Endothelial cell of hepatic sinusoid (primary cell): ENCODE data around the gene CYCS.
"Not testable (repeated sequence)": the region's sequence is repeated elsewhere in the genome, so short reads cannot be mapped to it uniquely, and the experiment has no call there.

Source experiments
- in situ Hi-C: cut with HindIII; loops from 2 replicates; pipeline ENCODE4 v1.10.0; 2017; ENCODE audit warnings: low sequenced_read_pairs

The CYCS gene

GRCh38 chr7:25125137-25125946 lies at the start of gene CYCS:
Gene CYCS, minus strand, starts transcription at chr7:25125260. Its CDS starts 1,141 bp downstream, at chr7:25124119.
- in situ Hi-C loops, result no loop called here

DNA sequence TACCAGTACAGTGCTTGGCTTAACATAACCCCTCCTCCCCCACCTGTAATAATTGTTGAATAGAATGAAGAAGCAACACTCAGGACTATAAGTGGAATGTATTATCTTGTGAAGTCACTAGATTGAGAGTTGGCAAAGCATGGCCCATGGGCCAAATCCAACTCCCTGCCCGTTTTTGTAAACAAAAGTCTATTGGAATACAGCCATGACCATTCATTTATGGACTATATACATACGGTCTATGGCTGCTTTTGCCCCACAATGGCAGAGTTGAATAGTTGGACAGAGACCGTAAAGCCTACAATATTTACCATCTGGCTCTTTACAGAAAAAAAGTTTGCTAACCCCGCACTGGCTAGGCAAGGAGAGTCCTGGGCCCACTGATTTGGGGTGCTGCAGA lies 48.1 kb upstream of the CYCS start:
- in situ Hi-C loops, result loop anchor here (5.0 kb wide), 1 partner anchor 41 kb away; no protein-coding TSS in a partner anchor

DNA sequence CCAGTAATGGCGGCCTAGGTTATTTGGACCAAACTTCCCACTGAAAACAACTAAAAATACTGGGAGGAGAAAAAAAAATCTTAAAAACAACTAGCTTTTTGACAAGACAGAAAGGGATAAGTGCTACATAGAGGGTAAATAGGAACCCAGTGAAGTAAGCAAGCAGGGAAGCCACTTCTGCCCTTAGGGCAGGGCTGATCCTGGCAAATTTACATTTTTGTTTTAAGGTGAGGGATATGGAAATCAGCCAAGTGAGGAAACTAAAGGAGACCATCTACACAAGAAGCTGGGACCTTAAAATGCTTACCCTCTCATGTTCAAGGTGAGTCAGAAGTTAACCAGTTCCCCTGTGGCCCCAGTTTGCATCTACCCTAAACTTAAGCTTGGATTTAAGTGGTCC lies 46.5 kb upstream of the CYCS start:
- in situ Hi-C loops, result loop anchor here (5.0 kb wide), 1 partner anchor 39 kb away; no protein-coding TSS in a partner anchor

DNA sequence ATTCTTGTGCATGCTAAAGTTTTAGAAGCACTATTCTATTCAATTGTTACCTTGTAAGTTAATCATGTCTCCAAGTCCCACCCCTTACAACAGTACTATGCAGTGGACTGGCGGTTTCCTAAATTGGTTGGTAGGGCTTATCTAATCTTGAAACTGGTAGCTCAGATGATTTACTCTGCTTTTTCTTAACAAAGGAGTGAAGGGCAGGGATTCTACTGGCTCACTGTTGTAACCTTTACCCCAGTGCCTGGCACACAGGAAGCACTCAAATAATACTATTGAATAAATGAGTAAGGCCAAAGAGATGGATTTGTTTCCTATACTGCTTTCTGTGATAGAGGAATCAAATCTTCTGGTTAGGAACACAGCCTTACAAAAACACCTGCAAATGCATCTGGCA lies 46.0 kb upstream of the CYCS start:
- in situ Hi-C loops, result loop anchor here (5.0 kb wide), 1 partner anchor 39 kb away; no protein-coding TSS in a partner anchor

- in situ Hi-C loops, result loop anchor here (5.0 kb wide), 1 partner anchor 37 kb away; no protein-coding TSS in a partner anchor
These were observed 44.6 kb upstream of the CYCS start for GRCh38 chr7:25169683-25170082.

DNA sequence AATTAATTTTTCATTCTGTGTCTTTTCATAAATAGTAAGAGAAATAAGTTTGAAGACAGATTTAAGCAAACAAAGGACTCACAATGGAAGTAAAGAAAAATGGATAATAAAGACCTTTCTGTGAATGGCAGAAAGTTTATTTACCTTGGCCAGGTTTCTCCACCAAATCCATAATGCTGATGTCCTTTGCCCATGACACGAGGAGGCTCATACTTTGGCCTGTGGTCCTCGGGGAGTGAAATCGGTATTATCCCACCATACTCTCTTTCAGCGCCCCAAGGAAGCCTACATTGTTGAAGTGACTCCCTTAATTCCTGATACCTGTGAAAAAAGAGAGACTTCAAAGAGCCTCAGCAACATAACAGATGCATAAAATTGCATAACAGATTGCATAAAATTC lies 43.1 kb upstream of the CYCS start:
- in situ Hi-C loops, result no loop called here

GRCh38 chr7:25167262-25167843 lies 42.3 kb upstream of the CYCS start:
- in situ Hi-C loops, result no loop called here

DNA sequence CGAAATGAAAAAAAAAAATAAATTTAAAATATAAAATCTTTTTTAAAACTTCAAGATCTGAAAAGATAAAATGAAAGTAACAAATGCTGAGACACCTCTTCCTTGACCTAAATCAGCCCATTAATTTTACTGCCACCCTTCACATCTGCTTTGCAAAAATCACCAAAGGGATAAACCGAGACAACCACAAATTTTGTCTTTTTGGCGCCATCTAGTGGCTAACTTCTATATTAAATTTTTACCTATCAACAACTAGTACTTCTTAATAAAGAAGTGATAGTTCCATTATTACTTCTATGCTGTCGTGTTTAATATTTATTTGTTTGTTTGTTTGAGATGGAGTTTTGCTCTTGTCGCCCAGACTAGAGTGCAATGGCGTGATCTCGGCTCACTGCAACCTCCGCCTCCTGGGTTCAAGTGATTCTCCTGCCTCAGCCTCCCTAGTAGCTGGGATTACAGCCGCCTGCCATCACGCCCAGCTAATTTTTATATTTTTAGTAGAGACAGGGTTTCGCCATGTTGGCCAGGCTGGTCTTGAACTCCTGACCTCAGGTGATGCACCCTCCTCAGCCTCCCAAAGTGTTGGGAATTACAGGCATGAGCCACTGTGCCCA lies 35.0 kb upstream of the CYCS start:
- in situ Hi-C loops, result not testable (repeated sequence)

GRCh38 chr7:25158966-25159365 lies 33.9 kb upstream of the CYCS start:
- in situ Hi-C loops, result no loop called here

- in situ Hi-C loops, result no loop called here
These were observed 26.7 kb upstream of the CYCS start for GRCh38 chr7:25151773-25152172.

DNA sequence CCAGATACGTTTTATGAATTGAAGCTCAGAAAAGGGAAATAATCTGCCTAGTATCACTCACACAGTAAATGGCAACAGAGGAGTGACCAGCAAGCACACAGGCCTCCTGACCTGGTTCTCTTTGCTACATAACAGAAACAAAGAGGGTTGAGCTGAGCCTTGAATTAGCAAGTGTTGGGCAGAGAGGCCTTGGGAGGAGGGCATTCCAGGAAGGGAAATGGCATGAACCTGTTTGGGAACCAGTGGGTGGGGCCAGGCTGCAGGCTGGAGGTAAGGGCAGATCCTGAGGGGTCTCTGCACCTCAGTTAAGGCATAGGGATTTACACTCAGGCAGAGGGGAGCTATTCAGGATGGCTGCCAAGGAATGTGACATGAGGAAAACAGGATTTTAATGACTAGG lies 24.8 kb upstream of the CYCS start:
- in situ Hi-C loops, result no loop called here

DNA sequence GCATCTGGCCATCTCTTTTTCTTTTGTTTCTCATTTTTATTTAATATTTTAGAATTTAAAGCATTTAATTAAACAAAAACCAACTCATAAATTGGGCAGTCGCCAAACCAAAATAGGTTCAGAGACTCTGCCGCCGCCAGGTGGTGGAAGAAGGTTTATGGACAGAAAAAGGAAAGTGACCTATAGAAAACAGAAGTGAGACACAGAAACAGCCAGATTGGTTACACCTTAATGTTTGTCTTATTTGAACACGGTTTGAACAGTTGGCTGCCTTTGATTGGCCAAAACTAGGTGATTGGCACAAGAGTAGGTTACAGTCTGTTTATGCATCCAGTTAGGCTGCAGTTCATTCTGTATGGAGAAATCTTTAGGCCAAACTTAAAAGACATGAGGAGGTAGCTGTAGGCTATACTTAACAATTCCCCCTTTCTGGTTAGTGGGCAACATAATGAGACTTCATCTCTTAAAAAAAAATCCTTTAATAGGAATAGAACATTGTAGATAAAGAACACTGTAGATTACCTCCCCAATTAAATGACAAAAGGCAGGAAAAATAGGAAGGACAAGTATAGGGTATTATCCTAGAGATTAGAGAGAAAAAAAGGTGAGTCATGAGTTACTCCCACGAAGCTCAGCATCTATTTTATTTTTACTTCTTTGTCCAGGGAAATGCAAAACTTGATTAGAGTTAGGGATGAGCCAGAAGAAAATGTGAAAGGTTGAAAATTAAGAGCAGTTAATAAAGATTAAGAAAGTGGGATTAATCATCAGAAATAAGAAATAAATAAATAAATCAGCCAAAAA lies 23.9 kb upstream of the CYCS start:
- in situ Hi-C loops, result no loop called here

GRCh38 chr7:25143763-25144162 lies 18.7 kb upstream of the CYCS start:
- in situ Hi-C loops, result no loop called here

GRCh38 chr7:25139536-25139935 lies 14.5 kb upstream of the CYCS start:
- in situ Hi-C loops, result no loop called here

DNA sequence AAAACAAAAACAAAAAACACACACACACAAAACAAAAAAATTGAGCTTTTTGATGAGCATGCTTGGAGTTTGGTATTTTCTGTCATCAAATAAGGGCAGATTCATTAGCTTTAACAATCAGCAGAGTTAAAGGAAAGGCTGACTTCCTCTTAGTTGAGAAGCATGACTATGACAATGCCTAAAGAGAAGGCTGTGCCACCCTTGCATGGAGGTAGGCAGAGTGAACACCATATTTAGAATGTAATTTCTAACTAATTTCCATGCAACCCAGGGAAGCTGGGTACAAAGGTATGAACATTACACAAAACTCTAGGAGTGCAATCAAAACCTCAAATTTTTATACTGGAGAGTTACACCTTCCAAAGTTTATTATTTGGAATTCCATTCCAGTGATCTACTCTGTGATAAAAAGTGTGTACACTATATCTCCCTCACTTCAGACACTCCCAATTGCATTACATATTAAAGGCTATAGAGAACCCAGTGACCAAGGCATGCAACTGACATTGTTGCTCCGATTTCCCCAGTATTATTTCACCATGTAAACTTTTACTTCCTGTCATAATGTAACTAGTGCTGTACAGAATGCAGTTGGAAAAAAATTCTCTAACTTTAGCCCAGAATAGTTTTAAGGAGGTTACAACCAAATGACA lies 9.4 kb upstream of the CYCS start:
- in situ Hi-C loops, result loop anchor here (5.0 kb wide), 1 partner anchor 38 kb away; no protein-coding TSS in a partner anchor

GRCh38 chr7:25132430-25132829 lies 7.4 kb upstream of the CYCS start:
- in situ Hi-C loops, result loop anchor here (5.0 kb wide), 1 partner anchor 40 kb away; no protein-coding TSS in a partner anchor

DNA sequence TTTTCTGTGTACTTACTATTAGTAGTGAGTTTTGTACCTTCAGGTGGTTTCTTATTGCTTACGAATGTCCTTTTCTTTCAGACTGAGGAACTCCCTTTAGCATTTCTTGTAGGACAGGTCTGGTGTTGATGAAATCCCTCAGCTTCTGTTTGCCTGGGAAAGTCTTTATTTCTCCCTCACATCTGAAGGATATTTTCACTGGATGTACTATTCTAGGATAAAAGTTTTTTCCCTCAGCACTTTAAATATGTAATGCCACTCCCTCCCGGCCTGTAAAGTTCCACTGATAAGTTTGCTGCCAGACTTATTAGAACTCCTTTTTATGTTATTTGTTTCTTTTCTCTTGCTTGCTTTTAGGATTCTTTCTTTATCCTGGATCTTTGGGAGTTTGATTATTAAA lies 1.7 kb upstream of the CYCS start:
- in situ Hi-C loops, result no loop called here

DNA sequence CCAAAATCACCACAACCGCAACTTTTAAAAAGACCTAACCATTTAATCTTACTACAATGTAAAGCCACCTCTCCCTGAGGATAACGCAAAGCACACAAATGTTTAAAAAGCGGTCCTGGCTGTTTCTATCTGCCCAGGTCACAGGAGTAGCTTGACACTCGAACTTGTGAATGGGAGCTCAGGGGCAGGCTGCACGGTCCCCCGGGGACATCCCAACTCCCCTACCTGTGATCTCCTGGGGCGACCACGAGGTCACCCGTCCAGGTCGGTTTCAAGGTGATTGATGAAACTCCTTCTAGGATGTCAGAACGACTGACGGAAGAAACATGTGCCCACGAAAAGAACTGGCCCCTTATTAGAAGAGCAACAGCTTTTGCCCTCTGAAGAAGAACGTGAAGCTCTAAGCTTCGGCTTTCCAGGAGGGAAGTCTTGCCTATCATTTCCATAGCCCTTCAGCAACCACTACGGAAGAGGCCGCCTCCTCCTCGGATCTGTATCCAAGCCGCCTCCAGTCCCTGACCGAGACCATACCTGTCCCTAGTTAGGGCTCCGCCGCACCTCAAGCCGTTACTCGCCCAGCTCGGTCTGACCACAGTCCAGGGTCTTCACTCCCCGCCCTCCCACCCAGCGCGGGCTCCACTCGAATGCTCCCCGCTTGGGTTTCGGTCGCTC lies 459 bp downstream of the CYCS start:
- in situ Hi-C loops, result no loop called here

DNA sequence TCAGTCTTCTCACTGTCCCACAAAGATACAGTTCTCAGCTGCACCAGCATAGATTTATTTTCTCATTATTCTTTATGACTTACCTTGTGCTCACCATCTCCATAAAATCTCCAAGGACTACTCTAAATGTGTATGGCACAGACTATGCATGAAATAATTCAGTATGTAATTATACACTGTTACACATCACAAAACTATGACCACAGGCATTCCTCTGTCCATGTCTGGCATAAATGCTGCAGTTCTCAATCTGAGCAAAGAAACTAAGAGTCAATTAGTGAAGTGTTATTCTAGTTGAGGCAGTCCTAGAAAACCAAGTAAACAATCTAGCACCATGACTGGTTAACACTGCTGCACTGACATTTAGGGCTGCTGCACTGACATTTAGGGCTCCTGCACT lies 2.7 kb downstream of the CYCS start:
- in situ Hi-C loops, result no loop called here

DNA sequence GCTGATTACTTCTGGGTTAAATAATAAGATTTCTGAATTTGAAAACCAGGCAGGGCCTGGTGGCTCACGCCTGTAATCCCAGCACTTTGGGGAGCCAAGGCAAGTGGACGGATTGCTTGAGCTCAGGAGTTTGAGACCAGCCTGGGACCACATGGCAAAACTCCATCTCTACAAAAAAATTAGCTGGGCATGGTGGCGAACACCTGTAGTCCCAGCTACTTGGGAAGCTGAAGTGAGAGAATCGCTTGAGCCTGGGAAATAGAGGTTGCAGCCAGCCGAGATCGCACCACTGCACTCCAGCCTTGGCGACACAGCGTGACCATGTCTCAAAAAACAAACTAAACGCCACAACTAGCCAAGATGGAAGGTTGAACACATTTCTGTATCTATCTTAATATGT lies 3.5 kb downstream of the CYCS start:
- in situ Hi-C loops, result no loop called here
